A549 (cell line): ENCODE data around the gene ERMAP. TPM values are rescaled to one million over a fixed set of nuclear protein-coding genes. Genes with fewer than 3 reads are reported as not detected.
A peak's percentile ranks its signal among the peaks of the same experiment; 100 is the strongest.

Source experiments
- ATAC-seq, 2 experiments: fragments of 200-7000 bp in 1 of 2; fragments of >200 bp in 1 of 2; cut with Nextera tagmentation in 1 of 2; cut with Tn5 transposase in 1 of 2; 3 replicates each; pipeline versions ENCODE4 v1.8.0 to v1.9.1; 2018 to 2020; ENCODE audit warnings: mild to moderate bottlenecking in 1 of 2, moderate library complexity in 1 of 2
- CTCF ChIA-PET: fragments of 300-600 bp; sonication (Branson Sonifier 250); formaldehyde crosslinking; extraction: SDS; loops from one replicate; lab custom pipeline; 2021; ENCODE audit warnings: antibody characterized with exemption, inconsistent platforms; lab: Yijun Ruan, JAX
- POLR2A ChIA-PET: fragments of 350-600 bp; formaldehyde crosslinking; extraction: SDS; loops from one replicate; lab custom pipeline; 2021; ENCODE audit warnings: antibody characterized with exemption, inconsistent platforms; lab: Yijun Ruan, JAX
- DNase-seq, 2 experiments: peaks; one replicate each; pipeline versions ENCODE4 v3.0.0 to v3.0.0-alpha.2; 2011 to 2016; ENCODE audit warnings: low read depth in 1 of 2, low spot score in 1 of 2
- FAIRE-seq: peaks from 2 replicates; lab custom pipeline; 2011; peaks lifted over from hg19 to GRCh38; lab: Jason Lieb, UNC
- H3K27ac ChIP-seq, 2 experiments: fragments of >200 bp; sonication (Bioruptor Twin); formaldehyde crosslinking; 3 replicates each; pipeline ENCODE4 v1.5.1; 2016 to 2017
- H3K4me1 ChIP-seq: fragments of >200 bp; sonication (Bioruptor Twin); formaldehyde crosslinking; 3 replicates; pipeline ENCODE4 v1.6.1; 2016
- H3K4me2 ChIP-seq: fragments of >200 bp; sonication (Bioruptor Twin); formaldehyde crosslinking; 3 replicates; pipeline ENCODE4 v1.6.1; 2016
- H3K4me3 ChIP-seq: fragments of >200 bp; sonication (Bioruptor Twin); formaldehyde crosslinking; 3 replicates; pipeline ENCODE4 v1.5.1; 2016
- H3K9me3 ChIP-seq: fragments of >200 bp; sonication (Bioruptor Twin); formaldehyde crosslinking; 3 replicates; pipeline ENCODE4 v1.6.1; 2016
- BHLHE40 ChIP-seq: IDR thresholded peaks from 2 replicates; pipeline ENCODE4 v1.6.1; 2012; ENCODE audit warnings: low read depth, low read length, inconsistent platforms
- CHD2 ChIP-seq: fragments of 150-350 bp; IDR thresholded peaks from 2 replicates; pipeline ENCODE4 v1.6.1; 2014; ENCODE audit warnings: low read length; ENCODE audit not compliant: partially characterized antibody
- CHD4 ChIP-seq: fragments of 200-600 bp; sonication (generic); IDR thresholded peaks from 2 replicates; pipeline ENCODE4 v1.6.1; 2016; ENCODE audit warnings: antibody characterized with exemption, mild to moderate bottlenecking, borderline replicate concordance
- EHF ChIP-seq: fragments of 250-450 bp; sonication (Bioruptor Pico); IDR thresholded peaks from 2 replicates; pipeline ENCODE4 v1.5.0; 2020; ENCODE audit warnings: mild to moderate bottlenecking
- EHMT2 ChIP-seq: fragments of 200-600 bp; sonication (generic); IDR thresholded peaks from 2 replicates; pipeline ENCODE4 v1.6.1; 2016; ENCODE audit warnings: antibody characterized with exemption, low read depth, mild to moderate bottlenecking, moderate library complexity
- EP300 ChIP-seq, 2 experiments: fragments of >200 bp; sonication (Bioruptor Twin); formaldehyde crosslinking; IDR thresholded peaks; 2 replicates in 1 of 2; 3 replicates in 1 of 2; pipeline ENCODE4 v1.6.1; 2016 to 2017
- FOSB ChIP-seq: fragments of 250-450 bp; sonication (Bioruptor Pico); IDR thresholded peaks from 2 replicates; pipeline ENCODE4 v1.5.0; 2020; ENCODE audit warnings: mild to moderate bottlenecking, moderate library complexity
- GATA3 ChIP-seq: IDR thresholded peaks from 2 replicates; pipeline ENCODE4 v1.6.1; 2012; ENCODE audit warnings: borderline replicate concordance
- HDAC2 ChIP-seq: fragments of 200-600 bp; sonication (generic); IDR thresholded peaks from 2 replicates; pipeline ENCODE4 v1.6.1; 2016
- HEYL ChIP-seq: fragments of 250-450 bp; sonication (Bioruptor Pico); IDR thresholded peaks from 2 replicates; pipeline ENCODE4 v1.8.0; 2021; ENCODE audit warnings: mild to moderate bottlenecking, moderate library complexity
- HOXB5 ChIP-seq: fragments of 250-450 bp; sonication (Bioruptor Pico); IDR thresholded peaks from 2 replicates; pipeline ENCODE4 v1.5.0; 2020; ENCODE audit warnings: mild to moderate bottlenecking, moderate library complexity
- KDM1A ChIP-seq: fragments of 200-600 bp; sonication (generic); IDR thresholded peaks from 2 replicates; pipeline ENCODE4 v1.6.1; 2016; ENCODE audit warnings: low read depth, mild to moderate bottlenecking
- MAX ChIP-seq: IDR thresholded peaks from 2 replicates; pipeline ENCODE4 v1.6.1; 2012
- MAZ ChIP-seq: fragments of 150-350 bp; IDR thresholded peaks from 2 replicates; pipeline ENCODE4 v1.6.1; 2014; ENCODE audit warnings: antibody characterized with exemption, low read depth, low read length, borderline replicate concordance
- MYC ChIP-seq: IDR thresholded peaks from 2 replicates; pipeline ENCODE4 v1.6.1; 2012; ENCODE audit warnings: mild to moderate bottlenecking, inconsistent platforms, low read length, improper control_type of control experiment, borderline replicate concordance
- NFE2L2 ChIP-seq: fragments of 150-350 bp; conservative IDR thresholded peaks from 2 replicates; pipeline ENCODE4 v1.6.1; 2014; ENCODE audit warnings: low read length
- NPAS2 ChIP-seq: fragments of 250-450 bp; sonication (Bioruptor Pico); IDR thresholded peaks from 2 replicates; pipeline ENCODE4 v1.8.0; 2022; ENCODE audit warnings: mild to moderate bottlenecking, moderate library complexity, borderline replicate concordance
- POLR2A ChIP-seq: IDR thresholded peaks from 2 replicates; pipeline ENCODE4 v1.6.1; 2012; ENCODE audit warnings: mild to moderate bottlenecking, low read length
- POLR2AphosphoS2 ChIP-seq: conservative IDR thresholded peaks from 2 replicates; pipeline ENCODE4 v1.6.1; 2012; ENCODE audit warnings: low read length, improper control_type of control experiment, inconsistent platforms
- RARB ChIP-seq: fragments of 250-450 bp; sonication (Bioruptor Pico); IDR thresholded peaks from 2 replicates; pipeline ENCODE4 v1.8.0; 2021; ENCODE audit warnings: mild to moderate bottlenecking, moderate library complexity
- TFCP2L1 ChIP-seq: fragments of 250-450 bp; sonication (Bioruptor Pico); IDR thresholded peaks from 2 replicates; pipeline ENCODE4 v1.5.0; 2021; ENCODE audit warnings: mild to moderate bottlenecking
- TP53 ChIP-seq: fragments of 250-450 bp; sonication (Bioruptor Pico); IDR thresholded peaks from 2 replicates; pipeline ENCODE4 v1.5.0; 2021; ENCODE audit warnings: mild to moderate bottlenecking, moderate library complexity
- USF2 ChIP-seq: fragments of 450-650 bp; IDR thresholded peaks from 2 replicates; pipeline ENCODE4 v1.6.1; 2014; ENCODE audit warnings: antibody characterized with exemption
- ZC3H11A ChIP-seq: fragments of 450-650 bp; IDR thresholded peaks from 2 replicates; pipeline ENCODE4 v1.6.1; 2014; ENCODE audit warnings: antibody characterized with exemption, mild to moderate bottlenecking
- ZFP36 ChIP-seq: fragments of 450-650 bp; IDR thresholded peaks from 2 replicates; pipeline ENCODE4 v1.6.1; 2014; ENCODE audit warnings: borderline replicate concordance; ENCODE audit not compliant: partially characterized antibody
- ZNF302 ChIP-seq: fragments of 250-450 bp; sonication (Bioruptor Pico); IDR thresholded peaks from 2 replicates; pipeline ENCODE4 v1.9.0; 2021; ENCODE audit warnings: inconsistent platforms, mild to moderate bottlenecking, moderate library complexity
- WGBS: methylation state at CpG from one replicate; pipeline ENCODE4 v1.1.6; 2017; ENCODE audit errors: missing lambda C conversion rate; 5-methylcytosine and 5-hydroxymethylcytosine counted together
- polyA plus RNA-seq, 4 experiments: library from polyadenylated mRNA; depleted of rRNA in 3 of 4; stranded (reverse); fragments of >200 nt; fragmentation: RNase III in 1 of 4; extraction: RNeasy Plus Mini Kit Qiagen cat#74134 plus additional on column Dnase treatment in 1 of 4; gene quantifications; 2 replicates in 3 of 4; 3 replicates in 1 of 4; pipeline ENCODE4 v1.2.3, GENCODE V29; 2011 to 2017
- TF ChIP-seq, protein P1 (sequence below): fragments of >200 bp; sonication (Bioruptor Twin); formaldehyde crosslinking; IDR thresholded peaks from 3 replicates; pipeline ENCODE4 v1.6.1; 2016
- TF ChIP-seq, protein P2 (sequence below): fragments of >200 bp; sonication (Bioruptor Twin); formaldehyde crosslinking; IDR thresholded peaks from 2 replicates; pipeline ENCODE4 v1.6.1; 2016
- TF ChIP-seq, protein P3 (sequence below): fragments of 150-350 bp; IDR thresholded peaks from 2 replicates; pipeline ENCODE4 v1.6.1; 2014; ENCODE audit warnings: low read depth, mild to moderate bottlenecking, low read length
- TF ChIP-seq, protein P4 (sequence below): fragments of 250-450 bp; sonication (Bioruptor Pico); IDR thresholded peaks from 2 replicates; pipeline ENCODE4 v1.5.0; 2021; ENCODE audit warnings: mild to moderate bottlenecking, moderate library complexity, borderline replicate concordance

ERMAP gene
- polyA plus RNA-seq, 2 of the 4 experiments (the other 2 are of a cell fraction): 5.4 to 10.7 TPM

GRCh38 chr1:42841010-42841409 is 24.1 kb downstream of the ERMAP start:
- H3K4me3 ChIP-seq: no peak overlapping the region
- peaks cover 8% of the 10 kb centered on the region; the same call in 2 of the 3 replicates for H3K4me1 ChIP-seq
- TF ChIP-seq EHMT2 (no peak), ZC3H11A (no peak), MAZ (no peak), BHLHE40 (no peak), EHF (CRISPR knock-in tag) (no peak), NPAS2 (CRISPR knock-in tag) (no peak), POLR2A (no peak), GATA3 (no peak), USF2 (no peak), ZNF302 (CRISPR knock-in tag) (no peak), MAX (no peak), CHD2 (no peak), ZFP36 (no peak)
- TF ChIP-seq, protein P1, sequence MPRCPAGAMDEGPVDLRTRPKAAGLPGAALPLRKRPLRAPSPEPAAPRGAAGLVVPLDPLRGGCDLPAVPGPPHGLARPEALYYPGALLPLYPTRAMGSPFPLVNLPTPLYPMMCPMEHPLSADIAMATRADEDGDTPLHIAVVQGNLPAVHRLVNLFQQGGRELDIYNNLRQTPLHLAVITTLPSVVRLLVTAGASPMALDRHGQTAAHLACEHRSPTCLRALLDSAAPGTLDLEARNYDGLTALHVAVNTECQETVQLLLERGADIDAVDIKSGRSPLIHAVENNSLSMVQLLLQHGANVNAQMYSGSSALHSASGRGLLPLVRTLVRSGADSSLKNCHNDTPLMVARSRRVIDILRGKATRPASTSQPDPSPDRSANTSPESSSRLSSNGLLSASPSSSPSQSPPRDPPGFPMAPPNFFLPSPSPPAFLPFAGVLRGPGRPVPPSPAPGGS: no peak
- TF ChIP-seq, protein P2, sequence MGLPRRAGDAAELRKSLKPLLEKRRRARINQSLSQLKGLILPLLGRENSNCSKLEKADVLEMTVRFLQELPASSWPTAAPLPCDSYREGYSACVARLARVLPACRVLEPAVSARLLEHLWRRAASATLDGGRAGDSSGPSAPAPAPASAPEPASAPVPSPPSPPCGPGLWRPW: no peak
- no peak overlapping the region for H3K4me2 ChIP-seq
- H3K9me3 ChIP-seq: no peaks in the 10 kb centered on the region
- POLR2A ChIA-PET: no interaction called here
- WGBS: 72% methylated on average over 3 of the region's 3 CpGs
- FAIRE-seq (no peak), DNase-seq (no peak), ATAC-seq (no peak)
- H3K27ac ChIP-seq: no peak overlapping the region
- CTCF ChIA-PET: interaction anchor here (0.5 to 1.3 kb wide), 2 partner anchors 10 to 74 kb away, joined by 3 read pairs; partner anchors contain the start of genes C1orf50 and P3H1

GRCh38 chr1:42841440-42842147 is 24.7 kb downstream of the ERMAP start:
- no peak for DNase-seq
- TF ChIP-seq CHD4 (no peak), HEYL (CRISPR knock-in tag) (no peak), HOXB5 (CRISPR knock-in tag) (no peak), NFE2L2 (no peak), MYC (no peak)
- TF ChIP-seq, all 56 proteins: peak for 0
- 83% methylated on average over 2 of the region's 2 CpGs for WGBS
- no peak for ATAC-seq
- H3K9me3 ChIP-seq: no peaks in the 10 kb centered on the region
- no peak overlapping the region for H3K4me3 ChIP-seq
- FAIRE-seq: no peak
- POLR2A ChIA-PET: no interaction called here
- H3K4me1 ChIP-seq: peaks cover 8% of the 10 kb centered on the region; the same call in 2 of the 3 replicates
- CTCF ChIA-PET: interaction anchor here (1.3 kb wide), 1 partner anchor 11 kb away, joined by 3 read pairs; no protein-coding TSS in a partner anchor
- H3K27ac ChIP-seq: no peak overlapping the region
- H3K4me2 ChIP-seq: no peak overlapping the region

DNA sequence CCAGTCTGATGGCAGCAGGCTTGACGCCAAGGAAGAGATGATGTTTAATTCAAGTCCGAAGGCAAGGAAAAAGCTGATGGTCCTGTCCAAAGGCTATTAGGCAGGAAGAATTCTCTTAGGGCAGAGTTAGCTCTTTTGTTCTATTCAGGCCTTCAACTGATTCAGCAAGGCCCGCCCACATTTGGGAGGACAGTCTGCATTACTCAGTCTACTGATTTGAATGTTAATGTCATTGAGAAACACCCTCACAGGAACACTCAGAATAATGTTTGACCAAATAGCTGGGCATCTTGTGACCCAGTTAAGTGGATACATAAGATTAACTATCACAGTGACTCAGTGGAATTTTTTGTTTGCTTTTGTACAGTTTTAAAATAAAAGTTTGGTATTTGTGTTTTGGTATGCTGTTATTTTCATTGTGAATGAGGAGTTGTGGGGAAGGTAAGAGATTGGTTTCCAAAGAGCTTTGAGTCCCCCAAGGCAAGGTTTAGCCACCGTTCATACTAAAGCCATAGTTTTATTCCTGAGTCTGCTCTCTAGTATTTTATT is 27.7 kb downstream of the ERMAP start:
- FAIRE-seq (no peak), ATAC-seq (no peak)
- TF ChIP-seq NFE2L2: no peak
- TF ChIP-seq TFCP2L1: no peak
- no peak for TF ChIP-seq RARB (CRISPR knock-in tag)
- TF ChIP-seq POLR2AphosphoS2: no peak
- TF ChIP-seq EHF (CRISPR knock-in tag): no peak
- TF ChIP-seq, protein P3, sequence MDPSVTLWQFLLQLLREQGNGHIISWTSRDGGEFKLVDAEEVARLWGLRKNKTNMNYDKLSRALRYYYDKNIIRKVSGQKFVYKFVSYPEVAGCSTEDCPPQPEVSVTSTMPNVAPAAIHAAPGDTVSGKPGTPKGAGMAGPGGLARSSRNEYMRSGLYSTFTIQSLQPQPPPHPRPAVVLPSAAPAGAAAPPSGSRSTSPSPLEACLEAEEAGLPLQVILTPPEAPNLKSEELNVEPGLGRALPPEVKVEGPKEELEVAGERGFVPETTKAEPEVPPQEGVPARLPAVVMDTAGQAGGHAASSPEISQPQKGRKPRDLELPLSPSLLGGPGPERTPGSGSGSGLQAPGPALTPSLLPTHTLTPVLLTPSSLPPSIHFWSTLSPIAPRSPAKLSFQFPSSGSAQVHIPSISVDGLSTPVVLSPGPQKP: no peak
- TF ChIP-seq NPAS2 (CRISPR knock-in tag): no peak
- TF ChIP-seq, protein P4, sequence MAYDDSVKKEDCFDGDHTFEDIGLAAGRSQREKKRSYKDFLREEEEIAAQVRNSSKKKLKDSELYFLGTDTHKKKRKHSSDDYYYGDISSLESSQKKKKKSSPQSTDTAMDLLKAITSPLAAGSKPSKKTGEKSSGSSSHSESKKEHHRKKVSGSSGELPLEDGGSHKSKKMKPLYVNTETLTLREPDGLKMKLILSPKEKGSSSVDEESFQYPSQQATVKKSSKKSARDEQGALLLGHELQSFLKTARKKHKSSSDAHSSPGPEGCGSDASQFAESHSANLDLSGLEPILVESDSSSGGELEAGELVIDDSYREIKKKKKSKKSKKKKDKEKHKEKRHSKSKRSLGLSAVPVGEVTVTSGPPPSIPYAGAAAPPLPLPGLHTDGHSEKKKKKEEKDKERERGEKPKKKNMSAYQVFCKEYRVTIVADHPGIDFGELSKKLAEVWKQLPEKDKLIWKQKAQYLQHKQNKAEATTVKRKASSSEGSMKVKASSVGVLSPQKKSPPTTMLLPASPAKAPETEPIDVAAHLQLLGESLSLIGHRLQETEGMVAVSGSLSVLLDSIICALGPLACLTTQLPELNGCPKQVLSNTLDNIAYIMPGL (CRISPR knock-in tag): no peak
- TF ChIP-seq KDM1A: no peak
- TF ChIP-seq EP300 (IDR thresholded peaks at IDR 0.05): no peak
- no peak for TF ChIP-seq CHD2
- TF ChIP-seq CHD4: no peak
- no peak for TF ChIP-seq TP53 (CRISPR knock-in tag)
- no peak for TF ChIP-seq HDAC2
- no peak for TF ChIP-seq FOSB (CRISPR knock-in tag)

More for the DNA sequence above, 27.7 kb downstream of the ERMAP start:
- Histone ChIP-seq H3K4me1 (peaks cover 15% of the 10 kb centered on the region; the same call in 2 of the 3 replicates), H3K27ac (no peak overlapping the region), H3K4me2 (0 out of 3 replicates have a peak overlapping the region, but pooled peaks have one; percentile 17), H3K4me3 (no peak overlapping the region), H3K9me3 (no peaks in the 10 kb centered on the region)
- CTCF ChIA-PET: interaction anchor here (0.8 to 1.6 kb wide), 3 partner anchors 10 to 229 kb away, joined by 3 to 4 read pairs (median 3); no protein-coding TSS in a partner anchor
- no peak for DNase-seq
- 69% methylated on average over 4 of the region's 4 CpGs for WGBS
- POLR2A ChIA-PET: no interaction called here
